Anterior cingulate cortex (tissue), 58 donors: Measurements from ENCODE around the gene ZER1.

Experiments
- DNase-seq, 58 donors: peaks; one replicate each; lab custom pipeline; 2025; lab: John Stamatoyannopoulos, UW

The ZER1 gene

GRCh38 chr9:128719919-128720605 lies 51.7 kb downstream of the ZER1 start:
- no peak for DNase-seq

DNA sequence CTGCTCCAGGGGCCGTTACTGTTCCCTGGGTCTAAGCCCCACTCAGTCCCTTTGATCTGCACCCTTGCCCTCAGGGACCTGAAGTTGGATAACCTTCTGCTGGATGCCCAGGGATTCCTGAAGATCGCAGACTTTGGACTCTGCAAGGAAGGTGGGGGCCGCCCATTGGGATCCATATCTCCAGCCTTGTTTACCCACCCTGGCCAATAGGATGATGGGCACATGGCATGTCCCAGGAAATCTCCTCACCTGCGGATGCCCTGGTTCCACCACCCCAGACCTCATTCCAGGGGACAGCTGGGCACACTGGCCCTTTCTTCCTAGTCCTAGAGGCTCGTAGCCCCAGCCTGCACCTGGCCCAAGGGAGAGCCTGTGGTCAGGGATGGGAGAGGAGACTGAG lies 53.3 kb downstream of the ZER1 start:
- no peak for DNase-seq

DNA sequence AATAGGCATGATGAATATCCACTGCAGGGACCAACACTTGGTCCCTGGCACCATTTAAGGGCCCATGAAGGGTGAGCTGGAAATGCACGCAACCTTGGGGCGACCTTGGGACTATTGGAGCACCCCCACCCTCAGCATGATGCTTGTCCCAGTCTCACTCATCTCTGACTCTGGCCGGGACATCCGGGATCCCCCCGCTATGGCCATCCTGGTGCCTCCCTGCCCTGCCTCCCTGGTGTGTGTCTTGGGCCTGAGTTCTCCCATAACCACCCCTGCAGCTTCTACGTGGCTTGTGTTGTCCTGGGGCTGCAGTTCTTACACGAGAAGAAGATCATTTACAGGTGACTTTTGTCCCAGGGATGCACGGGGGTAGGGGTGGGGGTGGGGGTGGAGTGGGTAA lies 53.7 kb downstream of the ZER1 start:
- no peak for DNase-seq

GRCh38 chr9:128716581-128717254 lies 55.0 kb downstream of the ZER1 start:
- no peak for DNase-seq

GRCh38 chr9:128715436-128715750 lies 56.3 kb downstream of the ZER1 start:
- no peak for DNase-seq

DNA sequence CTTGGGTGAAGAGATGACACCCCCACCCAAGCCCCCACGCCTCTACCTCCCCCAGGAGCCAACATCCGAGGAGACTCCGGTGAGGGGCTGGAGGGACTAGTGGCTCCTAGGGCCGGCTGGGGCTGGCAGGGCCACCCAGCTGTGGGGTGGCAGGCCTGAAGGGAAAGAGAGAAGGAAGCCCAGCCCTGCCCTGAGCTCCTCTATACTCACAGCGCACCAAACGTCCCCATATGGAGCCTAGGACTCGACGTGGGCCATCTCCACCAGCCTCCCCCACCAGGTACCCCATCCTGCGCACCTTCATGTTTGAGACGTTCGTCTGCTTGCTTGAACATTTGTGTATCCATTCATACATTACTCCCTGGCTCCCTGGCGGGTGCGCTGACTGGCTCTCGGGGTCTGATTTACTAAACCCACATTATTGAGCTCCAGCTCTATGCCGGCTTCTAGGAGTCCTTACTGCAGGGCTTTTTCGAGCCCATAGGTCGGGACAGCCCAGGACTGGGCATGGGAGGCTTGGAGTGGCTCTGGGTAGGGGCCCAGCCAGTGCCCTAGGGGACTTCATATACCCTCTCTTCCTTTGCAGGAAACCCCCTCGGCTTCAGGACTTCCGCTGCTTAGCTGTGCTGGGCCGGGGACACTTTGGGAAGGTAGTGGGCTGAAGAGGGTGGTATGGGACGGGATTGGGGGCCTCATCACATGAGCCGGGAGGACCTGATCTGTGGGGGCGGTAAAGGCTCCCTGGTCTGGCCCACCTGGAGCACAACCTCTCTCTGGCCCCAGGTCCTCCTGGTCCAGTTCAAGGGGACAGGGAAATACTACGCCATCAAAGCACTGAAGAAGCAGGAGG lies 56.9 kb downstream of the ZER1 start:
- DNase-seq: no peak

- no peak for DNase-seq
Observed at GRCh38 chr9:128713941-128714573, 57.7 kb downstream of the ZER1 start.

- DNase-seq: no peak
Observed at GRCh38 chr9:128713411-128713780, 58.3 kb downstream of the ZER1 start.

- no peak for DNase-seq
Observed at GRCh38 chr9:128712451-128713410, 59.0 kb downstream of the ZER1 start.

GRCh38 chr9:128707446-128707845 lies 64.3 kb downstream of the ZER1 start:
- DNase-seq: no peak

- no peak for DNase-seq
Observed at GRCh38 chr9:128706671-128707381, 64.9 kb downstream of the ZER1 start.

DNA sequence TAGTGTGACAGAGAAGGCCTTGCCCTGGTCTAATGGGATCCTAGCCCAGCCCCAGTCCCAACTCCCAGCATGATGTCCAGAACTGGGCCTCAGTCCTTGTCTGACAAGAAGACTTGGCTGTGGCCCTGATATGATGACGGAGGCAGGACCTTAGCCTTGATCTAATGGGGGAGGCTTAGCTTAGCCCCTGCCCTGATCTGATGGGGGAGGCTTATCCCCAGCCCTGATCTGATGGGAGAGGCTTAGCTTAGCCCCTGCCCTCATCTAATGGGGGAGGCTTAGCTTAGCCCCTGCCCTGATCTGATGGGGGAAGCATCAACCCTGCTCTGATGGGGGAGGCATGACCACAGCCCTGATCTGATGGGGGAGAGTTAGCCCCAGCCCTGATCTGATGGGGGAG lies 65.7 kb downstream of the ZER1 start:
- DNase-seq: no peak

DNA sequence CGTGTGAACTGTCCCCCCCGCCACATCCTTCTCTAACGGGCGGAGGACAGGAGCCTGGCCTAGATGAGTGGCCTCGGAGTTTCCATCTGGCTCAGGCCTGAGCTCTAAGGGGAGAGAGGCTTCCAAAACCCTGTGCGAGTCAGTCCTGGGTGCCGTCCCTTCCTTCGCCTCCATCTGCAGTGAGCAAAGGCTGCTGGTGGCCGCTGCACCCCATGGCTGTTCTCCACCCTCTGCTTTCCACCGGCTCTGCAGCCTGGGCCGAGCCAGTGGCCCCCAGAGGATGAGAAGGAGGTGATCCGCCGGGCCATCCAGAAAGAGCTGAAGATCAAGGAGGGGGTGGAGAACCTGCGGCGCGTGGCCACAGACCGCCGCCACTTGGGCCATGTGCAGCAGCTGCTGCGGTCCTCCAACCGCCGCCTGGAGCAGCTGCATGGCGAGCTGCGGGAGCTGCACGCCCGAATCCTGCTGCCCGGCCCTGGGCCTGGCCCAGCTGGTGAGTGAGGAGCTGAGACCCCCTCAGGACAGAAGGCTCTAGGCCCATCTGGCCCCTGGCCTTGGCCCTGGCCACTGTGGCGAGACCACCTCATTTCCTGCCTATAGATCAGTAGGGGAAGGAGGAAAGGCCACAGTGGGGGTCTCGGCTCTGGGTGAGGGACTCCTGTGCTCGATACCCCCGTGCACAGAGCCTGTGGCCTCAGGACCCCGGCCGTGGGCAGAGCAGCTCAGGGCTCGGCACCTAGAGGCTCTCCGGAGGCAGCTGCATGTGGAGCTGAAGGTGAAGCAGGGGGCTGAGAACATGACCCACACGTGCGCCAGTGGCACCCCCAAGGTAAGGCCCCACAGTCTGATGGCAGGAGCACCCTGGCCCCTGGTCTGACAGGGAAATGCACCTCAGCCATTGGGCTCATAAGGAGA lies 66.4 kb downstream of the ZER1 start:
- no peak for DNase-seq

DNA sequence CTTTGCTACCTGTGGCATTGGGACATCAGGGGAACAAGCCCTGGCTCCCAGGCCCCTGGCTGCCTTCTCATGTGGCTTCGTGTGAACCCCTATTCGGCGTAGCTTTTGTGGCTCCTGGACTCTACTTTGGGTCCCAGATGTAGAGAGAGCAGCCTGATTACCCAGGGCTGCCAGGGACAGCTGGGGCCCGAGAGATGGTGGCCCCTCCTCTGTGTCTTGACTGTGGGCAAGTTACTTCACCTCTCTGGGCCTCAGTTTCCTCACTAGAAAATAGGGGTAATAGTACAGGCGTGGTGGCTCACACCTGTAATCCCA lies 67.4 kb downstream of the ZER1 start:
- no peak for DNase-seq

- DNase-seq: no peak
Observed at GRCh38 chr9:128703616-128704355, 67.9 kb downstream of the ZER1 start.

DNA sequence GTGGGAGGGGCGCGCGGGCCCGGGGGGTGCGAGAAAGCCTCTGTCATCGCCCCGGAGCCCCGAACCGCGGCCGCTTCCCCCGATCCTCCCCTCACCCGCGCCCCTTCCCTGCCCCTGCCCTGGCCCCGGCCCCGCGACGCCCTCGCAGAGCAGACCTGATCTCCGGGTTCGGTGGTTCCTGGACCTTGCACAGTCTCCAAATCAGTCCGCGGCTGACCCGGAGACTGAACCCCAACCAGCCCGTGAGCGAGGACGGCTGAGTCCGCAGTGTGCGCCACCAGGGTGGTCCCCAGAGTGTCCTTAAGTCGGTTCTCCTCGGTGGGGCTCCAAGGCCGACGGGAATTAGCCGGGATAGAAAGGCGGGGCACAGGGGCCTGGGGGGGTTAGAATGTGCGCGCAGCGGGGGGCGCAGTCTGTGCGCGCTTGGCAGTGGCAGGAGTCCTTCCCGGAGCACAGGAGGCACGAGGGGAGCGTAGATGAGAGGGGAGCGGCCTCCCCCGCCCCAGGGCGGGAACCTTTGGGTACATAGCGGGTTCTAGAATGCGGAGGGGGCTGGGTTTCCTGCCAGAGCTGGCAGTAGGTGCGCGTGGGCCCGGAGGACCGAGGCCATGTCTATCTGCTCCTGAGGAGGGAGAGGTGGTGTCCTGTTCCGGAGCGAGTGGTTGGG lies 68.6 kb downstream of the ZER1 start:
- DNase-seq: no peak

- peak in 51 of 58 donors; percentile 11 to 82 (median 50) for DNase-seq
Observed at GRCh38 chr9:128702445-128702948, 69.2 kb downstream of the ZER1 start, which contains the start of gene PKN3. Gene PKN3 (plus strand): TSS chr9:128702503. CDS start chr9:128702916, 413 bp downstream.
